Activated T-cell treated with anti-CD3 and anti-CD28 coated beads, Interleukin-2, amount 50 U/mL, for 48 hours (primary cell): ENCODE measurements around the gene FRMPD1.

ENCODE experiments used
- DNase-seq, 2 experiments: peaks; one replicate each; pipeline ENCODE4 v3.0.0-alpha.2; 2020

The FRMPD1 gene

DNA sequence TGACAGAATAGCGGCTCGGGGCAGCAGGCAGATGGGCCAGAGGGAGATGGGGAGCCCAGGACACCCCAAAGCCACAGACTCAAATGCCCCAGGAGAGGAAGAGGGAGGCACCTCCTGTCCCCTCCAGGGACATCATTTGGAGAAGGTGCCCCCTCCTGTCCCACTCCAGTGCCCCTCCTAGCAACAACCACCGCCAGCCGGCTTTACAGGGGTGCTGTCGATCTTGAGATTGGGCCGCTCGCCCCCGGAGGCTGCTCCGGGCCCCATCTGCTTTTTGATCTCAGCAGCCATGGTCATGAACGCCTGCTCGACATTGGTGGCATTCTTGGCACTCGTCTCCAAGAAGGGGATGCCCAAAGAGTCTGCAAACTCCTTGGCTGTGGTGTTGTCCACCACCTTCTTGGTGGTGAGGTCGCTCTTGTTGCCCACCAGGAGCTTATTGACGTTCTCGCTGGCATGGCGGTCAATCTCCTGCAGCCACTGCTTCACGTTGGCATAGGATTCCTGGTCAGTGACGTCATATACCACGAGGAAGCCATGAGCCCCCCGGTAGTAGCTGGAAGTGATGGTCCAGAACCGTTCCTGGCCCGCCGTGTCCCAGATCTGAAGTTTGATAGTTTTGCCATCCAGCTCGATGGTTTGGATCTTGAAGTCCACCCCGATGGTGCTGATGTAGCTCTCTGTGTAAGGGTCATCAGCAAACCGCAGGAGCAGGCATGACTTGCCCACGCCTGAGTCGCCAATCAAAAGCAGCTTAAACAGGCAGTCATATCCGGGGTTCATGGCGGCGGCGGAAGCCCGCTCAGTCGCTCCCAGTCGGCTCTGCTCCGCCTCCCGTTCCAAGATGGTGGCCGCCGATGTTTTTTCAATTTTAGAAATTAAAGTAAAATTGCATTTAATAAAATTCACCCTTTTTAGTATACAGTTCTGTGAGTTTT, 14.0 kb upstream of the FRMPD1 start:
- DNase-seq = no peak

DNA sequence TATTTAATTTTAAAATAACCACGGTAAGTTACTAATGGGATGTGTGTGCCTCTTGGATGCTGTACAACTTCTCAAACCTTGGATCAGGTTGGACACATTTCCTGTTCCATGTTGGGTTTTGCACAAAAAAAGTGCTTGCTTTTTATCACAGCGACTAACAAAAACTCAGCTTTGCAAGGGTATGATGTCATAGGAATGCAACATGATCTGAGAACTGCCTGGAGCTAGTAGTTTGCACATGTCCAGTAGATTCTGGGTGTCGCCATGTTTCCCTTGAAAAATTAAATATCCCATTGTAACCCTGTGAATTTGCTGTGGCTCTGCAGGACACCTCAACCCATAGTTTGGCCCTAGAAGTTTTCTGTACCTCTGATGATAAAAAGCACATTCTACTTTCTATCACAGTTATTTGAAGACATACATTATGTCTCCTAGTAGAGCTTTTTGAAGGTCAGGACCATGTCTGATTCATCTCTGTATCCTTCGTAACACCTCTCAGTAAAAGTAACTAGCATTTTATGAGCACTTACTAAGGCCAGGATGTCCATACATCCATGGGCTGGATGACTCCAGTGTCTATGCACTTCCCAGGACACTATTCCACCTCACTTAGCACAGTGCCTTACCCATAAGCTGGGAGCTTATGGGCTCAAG, 11.5 kb upstream of the FRMPD1 start:
- DNase-seq = no peak

GRCh38 chr9:37639841-37640240, 10.9 kb upstream of the FRMPD1 start:
- no peak for DNase-seq

DNA sequence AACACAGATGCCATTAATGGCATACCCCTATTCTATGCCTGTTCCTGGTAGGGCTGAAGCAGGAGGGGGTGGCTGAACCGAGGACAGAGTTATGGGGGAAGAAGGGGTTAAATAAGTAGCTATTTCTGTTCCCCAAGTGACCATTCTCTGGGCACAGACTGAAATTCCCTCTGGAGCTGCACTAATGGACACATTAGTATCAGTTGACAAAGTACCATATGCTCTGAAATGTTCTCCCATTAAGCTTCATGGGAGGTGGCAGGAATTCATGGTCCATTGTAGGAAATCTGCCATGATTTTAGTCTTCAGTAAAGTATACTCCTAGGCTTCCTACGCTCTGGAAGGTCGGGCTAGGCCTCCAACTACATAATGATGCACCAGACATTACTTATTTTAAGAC, 10.5 kb upstream of the FRMPD1 start:
- no peak for DNase-seq

DNA sequence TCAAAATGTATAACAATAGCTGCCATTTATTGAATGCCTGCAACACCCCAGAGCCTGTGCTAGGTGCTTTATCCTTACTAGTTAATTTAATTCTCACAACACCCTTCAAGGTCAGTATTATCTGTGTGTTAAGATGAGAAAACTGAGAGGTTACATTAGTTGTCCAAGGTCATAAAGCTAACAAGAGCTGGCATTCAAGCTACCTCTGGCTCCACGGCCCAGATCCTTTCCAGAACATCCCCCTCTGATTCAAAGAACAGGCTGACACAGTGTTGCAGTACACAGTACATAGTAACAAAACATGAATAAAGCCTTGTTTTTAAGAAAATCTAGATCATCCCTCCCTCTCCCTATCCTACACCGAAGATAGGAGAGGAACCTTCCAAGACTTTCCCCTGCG, 9.4 kb upstream of the FRMPD1 start:
- DNase-seq = no peak

DNA sequence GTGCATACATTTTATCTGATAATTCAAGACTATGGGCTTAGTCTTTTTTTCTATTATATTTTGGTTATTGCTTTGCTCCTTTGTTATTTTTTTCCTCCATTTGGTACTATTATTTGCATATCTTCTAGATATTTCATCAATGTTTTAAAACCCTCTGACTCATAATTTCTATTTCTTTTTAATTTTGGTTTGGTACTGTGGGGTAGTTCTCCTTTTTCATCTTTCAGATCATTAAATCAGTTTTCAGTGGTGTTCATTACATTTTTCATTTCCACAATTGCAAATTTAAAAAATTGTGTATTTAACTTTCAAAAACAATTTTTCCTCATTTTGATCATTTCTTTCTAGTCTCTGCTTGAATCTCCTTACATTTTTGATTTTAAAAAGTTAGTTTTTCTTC, 7.5 kb upstream of the FRMPD1 start:
- DNase-seq = no peak

DNA sequence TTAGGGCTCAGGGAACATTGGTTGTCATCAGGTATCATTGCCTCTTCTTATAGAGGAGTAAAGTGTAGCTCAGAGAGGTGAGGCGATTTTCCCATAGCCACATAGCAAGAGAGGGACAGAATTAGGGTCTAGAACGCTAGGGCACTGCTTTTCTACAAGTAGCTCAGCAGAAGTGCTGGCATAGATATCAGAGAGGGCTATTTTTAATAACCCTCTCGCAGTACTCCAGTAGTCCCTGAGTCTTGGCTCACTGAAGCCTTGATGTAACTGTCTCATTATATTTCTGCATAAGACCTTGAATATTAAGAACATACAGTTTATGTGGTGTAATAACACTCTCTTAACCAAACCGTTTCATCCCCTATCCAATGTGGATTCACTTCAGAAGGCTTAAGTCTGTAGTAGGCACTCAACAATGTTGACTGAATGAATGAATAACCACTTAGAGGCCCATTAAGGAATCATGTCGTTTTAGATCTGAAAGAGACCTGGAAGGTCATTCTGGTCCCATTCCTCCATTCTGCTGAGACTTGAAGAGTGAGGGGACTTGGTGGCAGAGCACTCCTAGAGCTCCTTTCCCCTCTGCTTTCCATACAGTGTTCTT, 4.7 kb upstream of the FRMPD1 start:
- no peak for DNase-seq

DNA sequence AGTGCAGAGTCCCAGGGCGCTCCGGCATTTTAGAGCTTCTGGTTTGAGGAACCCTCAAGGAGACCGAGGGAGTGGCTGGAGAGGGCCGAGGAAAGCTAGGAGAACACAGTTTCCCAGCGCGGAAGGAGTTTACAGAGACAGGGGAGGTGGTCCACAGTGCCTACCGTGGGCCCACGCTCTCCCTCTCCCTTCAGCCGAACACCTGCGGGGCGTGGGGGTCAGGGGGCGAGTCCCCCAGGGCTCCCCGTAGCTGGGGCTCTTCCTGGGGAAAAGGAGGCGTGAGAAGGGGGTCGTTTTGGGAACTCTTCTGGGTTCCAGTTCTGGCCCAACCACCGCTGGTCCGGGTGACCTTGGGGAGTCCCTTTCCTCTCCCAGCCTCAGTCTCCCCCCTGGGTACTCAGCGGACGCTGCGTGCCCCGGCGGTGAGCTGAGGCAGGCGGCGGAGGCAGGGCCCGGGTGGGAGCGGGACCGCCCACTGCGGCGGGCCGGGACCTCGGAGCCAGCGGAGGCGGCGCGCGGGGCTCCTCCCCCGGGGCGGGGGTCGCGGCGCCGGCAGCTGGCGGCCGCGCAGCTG, 368 bp upstream of the FRMPD1 start:
- peak in 1 of 2 experiments; percentile 22 for DNase-seq

- no peak for DNase-seq
These were observed 1.5 kb downstream of the FRMPD1 start for GRCh38 chr9:37652261-37652660.

DNA sequence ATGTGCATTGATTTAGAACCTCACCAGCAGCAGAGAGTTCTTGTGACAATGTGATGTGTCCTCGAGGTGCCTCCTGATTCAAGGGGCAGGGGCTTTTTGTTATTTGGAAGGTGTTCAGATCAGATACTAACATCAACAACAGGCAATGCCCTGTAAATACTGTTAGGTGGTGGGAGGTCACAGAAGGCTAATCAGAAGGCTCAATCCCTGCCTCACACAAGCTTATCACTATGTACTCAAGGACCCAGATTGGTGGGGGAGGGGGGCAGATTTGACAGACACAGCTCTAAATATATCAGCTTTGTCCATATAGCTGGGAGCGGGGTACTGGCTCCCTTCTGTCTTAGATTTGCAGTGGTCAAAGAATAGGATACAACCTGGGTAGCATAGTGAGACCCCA, 2.6 kb downstream of the FRMPD1 start:
- DNase-seq = no peak

DNA sequence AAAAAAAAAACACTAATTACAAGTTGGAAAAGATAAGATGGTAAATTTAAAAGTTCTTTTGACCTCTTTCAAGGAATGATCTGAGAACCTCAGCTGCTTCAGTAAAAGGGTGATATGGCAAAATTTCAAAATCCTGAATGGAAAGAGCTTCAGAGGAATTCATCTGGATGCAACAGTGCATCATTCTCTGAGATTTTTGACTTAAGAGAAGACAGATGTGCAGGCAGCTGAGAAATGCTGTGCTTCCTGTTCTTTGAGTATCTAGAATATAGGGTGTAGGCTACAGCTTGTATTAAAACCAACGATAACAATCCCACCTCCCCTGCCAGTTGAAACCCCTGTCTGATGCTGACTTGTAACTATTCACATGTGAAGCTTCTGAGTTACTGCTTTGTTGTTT, 6.2 kb downstream of the FRMPD1 start:
- no peak for DNase-seq

DNA sequence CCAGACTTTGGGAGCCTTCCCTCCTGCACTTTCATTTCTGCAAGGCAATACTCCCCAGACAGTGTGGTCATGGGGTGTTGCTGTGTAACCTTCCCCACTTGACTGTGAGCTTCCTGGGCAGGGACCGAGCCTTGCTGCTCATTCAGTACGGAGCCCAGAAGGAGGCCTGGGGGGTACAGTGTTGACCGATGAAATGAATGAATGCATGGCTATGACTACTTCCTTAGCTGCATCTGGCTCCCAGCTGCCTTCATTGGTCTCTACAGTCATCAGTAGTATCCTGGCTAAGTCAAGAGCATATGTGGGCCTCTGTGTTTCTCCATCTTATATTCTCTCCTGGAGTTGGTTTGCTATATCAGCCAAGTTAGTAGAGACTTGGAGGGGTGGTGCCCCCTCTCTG, 9.9 kb downstream of the FRMPD1 start:
- no peak for DNase-seq

- DNase-seq = no peak
These were observed 13.2 kb downstream of the FRMPD1 start for GRCh38 chr9:37663926-37664325.

DNA sequence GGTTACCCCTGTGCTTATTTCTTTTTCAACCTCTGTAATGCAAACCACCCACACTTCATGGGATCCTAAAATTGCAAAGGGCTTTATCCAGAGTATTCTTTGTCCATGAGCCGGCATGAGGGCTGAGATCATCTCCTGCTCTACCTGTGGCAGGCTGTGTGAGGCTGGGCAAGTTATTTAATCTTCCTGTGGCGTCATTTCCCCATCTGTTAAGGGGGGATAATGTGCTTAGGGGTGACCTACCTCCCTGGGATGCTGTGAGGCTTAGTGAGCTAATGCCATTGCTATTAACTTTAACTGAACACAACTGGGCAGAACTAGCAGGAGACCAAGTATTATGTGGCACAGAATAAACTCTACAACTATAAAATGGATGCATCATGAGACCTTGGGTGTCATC, 17.0 kb downstream of the FRMPD1 start:
- no peak for DNase-seq

DNA sequence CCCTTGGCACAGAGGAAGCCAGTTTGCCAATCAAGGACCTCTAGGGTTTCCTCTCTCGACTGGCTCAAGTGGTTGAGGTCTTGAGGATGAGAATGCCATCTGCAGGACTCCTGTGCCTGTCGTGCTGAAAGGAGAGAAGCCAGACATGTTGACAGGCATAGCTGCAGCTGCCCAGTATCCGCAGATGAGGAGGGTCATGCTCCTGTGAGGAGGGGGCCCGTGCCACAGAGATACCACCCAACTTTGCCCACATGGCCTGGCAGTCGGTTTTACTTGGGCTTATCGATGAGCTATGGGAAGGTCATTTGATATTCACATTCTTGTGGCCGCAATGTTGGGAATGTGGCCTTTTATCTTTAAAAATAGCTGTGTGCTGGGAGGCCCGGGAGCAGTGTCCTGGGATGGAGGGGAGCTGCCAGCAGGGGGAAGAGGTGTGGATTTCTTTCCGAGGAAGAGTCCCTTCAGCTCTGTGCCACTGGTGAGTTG, 17.4 kb downstream of the FRMPD1 start:
- DNase-seq = no peak

DNA sequence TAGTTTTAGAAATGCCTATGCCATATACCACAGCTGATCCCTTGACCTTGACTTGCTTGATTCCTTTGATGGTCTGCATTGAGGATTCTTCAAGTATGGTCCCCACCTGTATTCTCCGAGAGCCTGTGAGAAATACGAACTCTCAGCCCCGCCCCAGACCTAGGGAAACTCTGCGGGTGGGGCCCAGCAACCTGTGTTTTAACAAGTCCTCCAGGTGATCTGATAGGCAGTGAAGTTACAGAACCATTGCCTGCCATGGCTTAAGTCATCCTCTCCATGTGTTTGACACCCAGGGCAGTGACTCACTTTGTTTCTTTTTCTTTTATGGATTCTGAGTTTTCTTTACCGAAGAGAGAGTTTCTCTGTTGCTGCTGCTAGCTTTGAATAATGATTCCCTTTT, 18.5 kb downstream of the FRMPD1 start:
- DNase-seq = no peak

DNA sequence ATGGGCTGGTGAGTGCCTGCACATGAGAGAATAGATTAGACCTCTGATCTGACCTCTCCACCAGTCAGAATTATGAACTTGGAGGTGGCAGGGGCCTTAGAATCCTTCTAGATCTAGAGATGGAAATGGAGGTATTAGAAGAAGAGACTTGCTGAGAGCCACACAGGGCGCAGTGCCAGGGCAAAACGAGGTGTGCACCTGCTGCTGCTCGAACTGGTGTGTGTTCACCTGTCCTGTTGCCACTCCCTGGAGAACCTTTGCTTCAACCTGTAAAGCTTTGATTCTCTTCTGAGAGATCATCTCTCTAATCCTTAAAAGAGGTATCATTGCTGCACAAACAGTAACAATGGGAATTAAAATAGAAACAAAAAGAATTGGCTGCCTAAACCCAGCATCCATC, 24.9 kb downstream of the FRMPD1 start:
- no peak for DNase-seq

DNA sequence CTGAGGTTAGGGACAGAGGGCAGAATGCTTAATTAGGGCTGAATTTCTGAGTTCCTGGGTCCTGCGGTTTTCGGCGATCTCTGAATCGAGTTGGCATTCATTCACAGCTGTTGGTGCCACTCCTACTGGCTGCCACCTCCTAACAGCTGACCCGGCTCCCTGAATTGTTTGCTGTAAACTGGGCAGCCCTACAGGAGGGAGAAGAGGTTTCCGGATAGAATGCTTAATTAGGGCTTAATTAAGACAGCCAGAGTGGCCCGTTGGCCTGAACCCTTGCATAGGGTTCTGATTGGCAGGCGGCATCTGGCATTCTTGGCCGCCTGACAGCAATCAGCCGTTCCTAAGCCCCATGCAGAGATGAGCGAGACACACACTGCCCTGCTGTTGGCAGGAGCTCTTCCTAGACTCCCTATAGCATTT, 25.7 kb downstream of the FRMPD1 start:
- no peak for DNase-seq

DNA sequence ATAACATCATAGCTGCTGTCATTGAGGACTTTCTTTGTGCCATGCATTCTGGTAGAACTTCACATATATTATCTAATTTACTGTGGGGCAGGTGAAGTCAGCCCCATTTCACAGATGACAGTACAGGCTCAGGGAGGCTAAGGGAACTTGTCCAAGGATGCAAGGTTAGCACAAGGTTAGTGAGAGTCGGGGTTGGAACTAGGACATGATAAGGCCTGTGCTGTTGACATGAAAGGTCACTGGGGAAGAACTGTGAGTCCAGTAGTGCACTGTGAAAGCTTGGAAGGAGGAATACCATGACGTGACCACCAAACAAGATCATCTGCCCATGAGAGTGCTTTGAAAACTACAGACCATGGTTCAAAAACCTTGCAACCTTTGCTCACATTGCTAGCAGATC, 26.7 kb downstream of the FRMPD1 start:
- no peak for DNase-seq

DNA sequence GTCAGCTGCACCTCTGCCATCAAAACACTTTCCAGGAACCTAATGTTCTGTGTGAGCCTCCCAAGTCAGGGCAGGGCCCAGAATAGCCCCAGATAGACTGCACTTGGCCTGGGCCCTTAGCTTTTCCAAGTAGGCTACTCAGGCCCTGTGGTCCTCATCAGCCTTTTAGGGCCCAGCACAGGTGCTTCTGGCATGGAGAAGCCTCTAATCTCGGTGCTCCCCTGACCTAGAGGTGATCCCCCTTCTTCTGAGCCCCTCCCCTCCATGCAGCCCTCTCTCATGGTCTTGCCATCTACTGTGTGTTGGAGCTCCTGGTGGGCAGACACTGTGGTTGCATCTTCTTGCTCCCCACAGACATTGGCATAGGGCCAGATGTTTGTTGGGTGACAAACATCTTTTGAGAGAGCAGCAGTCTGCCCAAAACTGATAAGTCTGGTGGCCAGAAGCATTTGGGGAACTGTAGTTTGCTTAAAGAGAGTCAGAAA, 28.1 kb downstream of the FRMPD1 start:
- no peak for DNase-seq

DNA sequence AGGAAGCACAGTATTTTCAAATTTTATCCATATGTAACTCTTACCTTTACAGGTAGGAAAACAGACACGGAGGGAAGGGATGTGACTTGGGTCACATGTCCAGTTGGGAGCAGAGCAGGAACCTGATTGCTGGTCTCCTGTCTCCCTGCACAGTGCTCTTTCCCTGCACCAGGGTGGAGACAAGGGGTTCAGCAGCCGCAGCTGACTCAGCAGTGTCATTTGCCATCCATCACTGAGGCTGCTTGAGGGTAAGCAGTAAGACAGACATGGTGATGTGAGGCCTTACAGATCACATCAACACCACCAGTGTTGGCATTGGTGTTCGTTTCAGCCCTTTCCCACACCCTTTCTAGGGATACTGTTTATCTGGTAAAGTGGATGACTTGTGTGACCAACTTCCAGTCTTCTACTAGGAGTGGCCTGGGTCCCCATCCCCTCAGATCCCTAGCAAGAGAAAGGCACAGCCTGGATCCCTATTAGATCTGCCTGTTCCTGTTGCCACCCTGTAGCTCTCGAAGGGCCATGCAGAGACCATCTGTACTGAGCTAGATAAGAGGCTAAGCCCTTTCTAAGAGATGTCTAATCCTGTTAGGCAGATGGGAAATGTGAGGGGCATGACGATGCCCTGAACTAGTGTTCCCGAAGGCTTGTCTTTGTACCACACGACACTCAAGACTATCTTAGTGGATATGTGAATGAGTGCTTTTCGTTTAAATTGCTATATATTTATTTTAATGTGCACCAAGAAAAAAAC, 29.1 kb downstream of the FRMPD1 start:
- DNase-seq = no peak

- no peak for DNase-seq
These were observed 32.2 kb downstream of the FRMPD1 start for GRCh38 chr9:37682951-37683350.
